Left hindlimb (tissue), 1 donor: ENCODE measurements around the gene EVA1B.
A peak's percentile ranks its signal among the peaks of the same experiment; 100 is the strongest.

Experiments
- DNase-seq: peaks from one replicate; pipeline ENCODE4 v3.0.0-alpha.2; 2018

EVA1B gene

DNA sequence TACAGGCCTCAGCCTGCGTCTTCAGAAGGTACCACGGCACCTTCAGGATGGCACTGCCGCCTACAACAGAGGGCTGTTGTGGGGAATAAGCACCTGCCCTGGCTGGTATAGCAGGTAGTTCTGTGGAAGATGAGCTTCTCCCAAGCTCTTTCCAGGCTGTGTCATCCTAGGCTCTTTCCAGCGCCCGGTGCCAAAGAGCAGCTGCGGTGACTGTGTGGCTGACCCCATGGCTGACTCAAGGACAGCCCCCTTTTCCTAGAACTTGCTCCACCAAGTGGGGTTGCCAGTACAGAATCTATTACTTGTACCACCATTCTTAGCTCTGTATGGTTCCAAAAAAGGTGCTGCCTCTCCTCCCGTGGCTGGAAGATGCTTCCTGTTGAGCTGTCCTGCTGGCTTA, 21.9 kb upstream of the EVA1B start:
- DNase-seq: no peak

DNA sequence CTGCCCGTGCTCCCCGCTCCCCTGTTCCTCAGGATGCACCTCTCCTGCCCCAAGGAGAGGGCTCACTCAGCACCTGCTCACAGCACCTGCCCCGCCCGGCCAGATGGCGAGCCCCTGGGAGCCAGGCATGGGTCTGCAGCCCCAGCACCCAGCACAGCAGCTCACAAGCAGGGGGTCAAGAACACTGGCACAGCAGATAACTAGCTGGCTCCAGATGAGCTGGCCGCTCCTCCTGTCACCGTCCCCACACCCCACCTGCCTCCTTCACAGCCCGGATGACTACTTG, 20.9 kb upstream of the EVA1B start:
- DNase-seq: no peak

DNA sequence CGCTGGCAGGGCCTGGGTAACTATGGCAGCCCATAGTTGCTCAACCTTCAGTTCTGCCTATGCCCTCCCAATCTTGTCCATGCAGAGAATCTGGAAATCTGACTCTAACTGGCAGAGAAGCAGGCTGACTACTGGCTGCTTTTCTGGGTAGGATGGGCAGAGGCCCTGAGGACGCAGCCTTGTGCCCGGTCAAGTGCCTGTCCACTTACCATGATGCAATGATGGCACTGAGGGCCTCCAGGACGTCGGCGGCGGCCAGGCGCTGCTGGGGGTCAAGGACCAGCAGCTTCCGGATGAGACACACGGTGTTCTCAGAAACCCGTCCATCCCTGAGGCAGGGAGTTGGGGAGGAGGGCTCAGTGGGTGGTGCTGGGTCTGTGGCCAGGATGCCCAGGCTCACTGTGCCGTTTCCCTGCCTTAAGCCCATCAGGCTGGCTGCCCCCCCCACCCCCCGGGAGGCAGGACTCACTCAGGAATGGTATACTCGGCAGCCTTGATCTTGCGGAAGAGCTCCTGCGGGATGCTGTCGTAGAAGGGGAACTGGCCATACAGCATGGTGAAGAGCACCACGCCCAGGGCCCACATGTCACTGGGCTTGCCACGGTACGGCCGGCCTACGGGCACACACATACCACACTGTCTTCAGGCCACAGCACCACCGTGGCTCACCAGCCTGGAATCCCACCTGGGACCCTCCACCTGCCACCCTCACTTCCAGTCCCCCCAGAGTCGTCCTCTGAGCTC, 20.4 kb upstream of the EVA1B start:
- DNase-seq: no peak

DNA sequence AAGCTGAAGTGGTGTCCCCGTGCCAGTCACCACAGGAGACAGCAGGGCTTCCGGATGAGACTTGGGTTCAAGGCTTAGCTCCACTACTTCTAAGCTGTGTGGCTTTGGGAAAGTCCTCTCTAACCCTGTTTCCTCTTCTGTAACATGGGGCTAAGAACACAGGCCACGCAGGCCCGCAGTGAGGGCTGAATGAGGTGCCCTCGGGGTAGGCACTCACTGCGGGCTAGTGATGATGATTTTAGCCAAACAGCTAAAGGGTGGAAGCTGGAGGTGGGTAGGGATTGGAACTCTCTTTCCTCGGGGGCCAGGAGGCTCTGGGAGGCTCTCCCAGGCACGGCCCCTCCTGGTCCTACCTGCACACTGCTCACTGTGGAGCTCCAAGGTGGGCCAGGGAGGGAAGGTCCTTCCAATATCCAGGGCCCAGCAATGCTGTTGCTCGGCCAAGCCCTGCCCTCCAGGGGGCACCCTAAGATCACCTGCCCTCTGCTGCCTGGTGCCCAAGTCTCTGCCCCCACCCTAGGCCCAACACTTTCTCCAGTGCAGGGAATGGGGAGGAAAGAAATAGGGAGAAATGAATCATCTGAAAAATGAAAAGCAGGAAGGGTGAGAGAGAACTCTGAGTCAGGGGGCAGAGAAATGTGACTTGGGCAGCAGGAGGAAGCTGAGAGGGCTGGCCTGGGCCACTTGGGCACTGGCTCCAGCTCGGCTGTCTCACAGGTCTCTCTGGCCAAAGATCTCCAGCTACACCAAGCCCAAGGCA, 19.2 kb upstream of the EVA1B start:
- DNase-seq: no peak

DNA sequence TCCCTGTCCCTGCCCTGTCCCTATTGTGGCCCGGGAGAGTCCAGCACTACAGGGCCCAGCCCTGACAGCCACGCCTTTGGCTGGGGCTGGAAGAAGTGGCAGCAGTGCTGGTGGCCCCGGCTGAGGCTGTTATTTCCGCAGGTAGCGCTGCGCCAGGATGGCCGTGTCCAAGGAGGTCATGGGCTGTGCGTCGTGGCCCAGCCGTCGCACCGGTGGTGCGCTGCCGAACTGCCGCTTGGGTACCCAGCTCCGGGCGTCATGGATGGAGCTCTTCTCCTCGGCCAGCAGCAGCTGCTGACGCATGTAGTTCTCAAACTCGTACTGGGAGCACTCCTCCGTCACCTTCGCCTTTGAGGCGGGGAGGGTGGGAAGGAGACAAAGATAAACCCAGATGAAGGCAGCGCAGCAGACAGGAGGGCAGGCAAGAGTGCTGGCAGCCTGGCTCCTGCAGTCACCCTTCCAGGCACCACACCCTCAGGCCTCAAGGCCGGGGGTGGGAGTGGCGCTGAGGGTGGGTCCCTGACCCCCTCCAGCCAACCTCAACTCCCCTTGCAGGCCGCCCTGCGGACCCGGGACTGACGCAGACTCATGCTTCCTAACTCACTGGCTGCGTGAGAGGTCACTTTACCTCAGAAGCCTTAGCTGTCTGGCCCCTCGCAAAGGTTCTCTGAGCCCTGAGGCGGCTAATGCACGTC, 18.3 kb upstream of the EVA1B start:
- no peak for DNase-seq

DNA sequence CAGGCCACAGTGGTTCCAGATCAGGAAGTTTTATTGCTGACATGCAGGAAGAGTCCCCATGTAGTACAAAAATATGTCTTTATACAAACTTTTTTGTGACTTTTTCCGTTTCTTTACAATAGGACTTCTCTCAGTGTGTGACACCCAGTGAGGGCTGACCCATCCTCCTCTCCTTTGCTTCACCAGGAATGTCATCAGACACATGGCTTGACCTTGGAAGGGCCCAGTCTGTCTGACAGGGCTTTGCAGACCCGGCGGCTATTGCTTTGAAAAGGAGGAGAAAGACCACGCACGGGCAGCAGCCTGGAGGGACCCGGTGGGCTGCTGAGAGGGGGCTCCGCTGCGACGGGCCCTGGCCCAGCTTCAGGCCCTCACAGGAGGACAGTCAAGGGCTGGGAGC, 16.2 kb upstream of the EVA1B start:
- DNase-seq: no peak

DNA sequence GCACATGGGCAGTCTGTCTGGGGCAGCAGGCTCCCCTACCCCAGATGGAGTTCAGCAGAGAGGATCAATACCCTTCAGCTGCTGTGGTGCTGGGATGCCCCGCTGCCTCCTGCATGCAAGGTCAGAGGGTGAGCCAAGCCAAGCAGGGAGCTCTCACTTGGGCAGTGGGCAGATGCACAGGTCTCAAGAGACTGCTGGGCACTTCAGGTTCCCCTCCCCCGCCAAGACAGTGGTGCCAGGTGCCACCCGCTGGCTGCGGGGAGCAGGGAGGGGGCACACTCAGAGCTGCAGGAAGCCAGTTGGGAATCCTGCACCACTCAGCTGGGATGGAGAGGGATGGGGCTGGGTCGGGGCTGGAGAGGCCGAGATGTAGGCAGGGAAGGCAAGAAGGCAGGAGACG, 15.8 kb upstream of the EVA1B start:
- no peak for DNase-seq

DNA sequence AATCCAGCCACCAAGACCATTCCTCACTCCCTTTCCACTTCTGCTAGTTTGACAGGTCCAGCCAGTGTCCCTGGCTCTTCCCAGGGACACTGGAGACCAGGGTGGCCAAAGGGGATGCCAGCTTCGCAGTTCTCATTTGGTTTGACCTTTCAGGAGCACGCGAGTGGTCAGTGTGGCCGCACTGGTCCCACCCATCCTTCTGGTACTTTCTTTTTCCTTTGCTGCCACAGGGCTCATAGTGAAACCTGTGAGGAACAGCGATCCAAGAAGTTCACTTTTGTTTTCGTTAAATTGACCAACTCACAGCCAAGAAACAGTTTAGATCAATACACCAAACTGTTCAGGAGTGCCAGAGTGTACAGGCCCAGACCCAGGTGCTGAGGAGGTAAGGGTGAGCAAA, 14.4 kb upstream of the EVA1B start:
- DNase-seq: no peak

DNA sequence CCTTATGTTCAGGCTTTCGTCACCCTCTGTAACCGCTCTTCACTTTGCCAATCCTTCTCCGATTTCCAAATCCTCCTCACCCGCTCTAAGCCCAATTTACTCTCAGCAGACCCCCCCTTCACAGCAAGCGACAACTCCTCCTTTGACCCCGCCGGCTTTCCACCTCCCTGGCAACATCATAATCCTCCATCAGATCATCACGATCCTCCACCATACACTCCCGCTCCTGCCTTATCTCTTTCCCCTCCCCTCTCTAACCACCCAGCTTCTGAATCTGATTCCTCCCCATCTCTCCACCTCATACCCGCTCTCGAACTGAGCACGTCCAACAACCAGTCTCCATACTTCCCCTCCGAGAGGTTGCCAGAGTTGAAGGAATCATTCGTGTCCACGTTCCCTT, 7.5 kb upstream of the EVA1B start:
- DNase-seq: no peak

DNA sequence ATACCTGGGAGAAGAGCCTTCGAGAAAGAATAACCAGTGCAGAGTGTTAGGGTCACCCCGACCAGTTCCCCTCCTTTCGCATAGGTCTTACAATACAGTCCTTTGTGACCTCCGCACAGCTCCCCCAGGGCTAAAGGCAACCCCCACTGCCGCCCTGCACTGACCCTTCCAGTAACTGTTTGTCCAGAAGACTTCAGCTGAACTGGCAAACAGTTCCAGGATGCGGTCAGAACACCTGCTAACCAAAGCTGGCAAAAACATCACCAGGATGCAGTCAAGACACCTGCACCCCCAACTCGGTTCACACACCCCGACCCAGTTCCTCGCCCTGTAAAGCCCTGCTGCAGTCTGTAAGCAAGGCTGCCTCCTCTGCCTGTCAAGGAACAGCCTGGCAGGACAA, 6.4 kb upstream of the EVA1B start:
- DNase-seq: no peak

DNA sequence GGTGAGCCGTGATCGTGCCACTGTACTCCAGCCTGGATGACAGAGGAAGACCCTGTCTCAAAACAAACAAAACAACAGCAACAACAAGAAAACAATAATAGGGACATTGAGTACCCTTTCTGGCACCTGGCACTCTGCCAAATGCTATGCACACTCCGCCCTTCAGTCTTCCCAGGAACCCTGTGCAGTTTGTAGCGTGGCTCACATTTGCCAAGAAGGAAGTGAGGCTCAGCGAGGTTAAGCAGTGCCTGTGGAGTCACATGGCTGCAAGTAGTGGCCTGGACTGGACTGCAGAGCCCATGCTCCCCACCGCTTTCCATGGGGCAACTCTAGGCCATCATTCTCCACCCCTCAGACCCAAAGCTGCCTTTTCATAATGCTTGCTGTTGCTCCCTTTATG, 5.3 kb upstream of the EVA1B start:
- no peak for DNase-seq

DNA sequence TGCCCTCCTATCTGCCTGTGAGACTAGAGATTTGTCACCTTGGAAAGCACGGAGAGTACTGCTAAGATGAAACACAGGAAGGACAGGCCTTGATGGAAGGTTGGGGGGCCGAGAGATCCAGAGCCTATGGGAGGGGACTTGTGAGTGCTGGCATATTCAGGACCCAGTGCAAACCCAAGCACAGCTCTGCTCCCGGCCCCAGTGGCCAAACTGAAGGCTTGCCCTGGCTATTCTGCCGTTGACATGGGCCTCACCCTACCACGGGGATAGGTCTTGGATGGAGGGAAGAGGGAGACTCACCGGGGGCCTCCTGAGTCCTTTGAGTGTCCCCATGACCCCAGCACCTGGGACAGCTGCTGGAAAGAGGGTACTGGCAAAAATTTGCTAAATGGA, 4.6 kb upstream of the EVA1B start:
- DNase-seq: no peak

DNA sequence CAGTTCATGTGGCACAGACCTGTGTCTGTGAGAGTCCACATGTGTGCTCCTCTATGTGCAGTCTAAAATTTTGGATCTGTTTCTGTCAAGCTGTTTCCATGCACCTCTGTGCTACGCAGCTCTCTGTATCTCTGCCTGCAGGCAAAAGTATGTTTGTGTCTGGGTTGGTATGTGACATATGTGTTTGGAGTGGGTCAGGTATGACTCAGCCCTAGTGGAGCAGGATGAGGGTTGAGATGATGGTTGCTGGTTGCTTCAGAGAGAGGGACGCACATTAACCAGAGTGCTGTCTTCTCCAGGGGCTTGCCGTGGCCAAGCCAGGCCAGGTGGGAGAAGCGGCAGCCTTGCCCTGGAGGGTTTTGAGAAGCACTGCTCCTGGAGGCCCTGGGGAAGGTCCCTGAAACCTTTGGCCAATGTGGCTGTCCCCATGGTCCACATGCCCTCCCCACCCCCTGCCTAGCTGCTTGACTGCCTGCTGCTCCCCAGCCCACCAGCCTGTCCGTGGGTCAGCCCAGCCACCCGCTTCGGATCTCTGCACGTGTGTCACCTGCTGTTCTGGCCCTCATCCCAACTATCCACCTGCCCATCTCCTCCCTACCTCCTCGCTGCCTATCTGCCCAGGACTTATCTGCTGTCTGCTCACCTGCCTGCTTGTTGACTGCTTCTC, 4.1 kb upstream of the EVA1B start:
- no peak for DNase-seq

DNA sequence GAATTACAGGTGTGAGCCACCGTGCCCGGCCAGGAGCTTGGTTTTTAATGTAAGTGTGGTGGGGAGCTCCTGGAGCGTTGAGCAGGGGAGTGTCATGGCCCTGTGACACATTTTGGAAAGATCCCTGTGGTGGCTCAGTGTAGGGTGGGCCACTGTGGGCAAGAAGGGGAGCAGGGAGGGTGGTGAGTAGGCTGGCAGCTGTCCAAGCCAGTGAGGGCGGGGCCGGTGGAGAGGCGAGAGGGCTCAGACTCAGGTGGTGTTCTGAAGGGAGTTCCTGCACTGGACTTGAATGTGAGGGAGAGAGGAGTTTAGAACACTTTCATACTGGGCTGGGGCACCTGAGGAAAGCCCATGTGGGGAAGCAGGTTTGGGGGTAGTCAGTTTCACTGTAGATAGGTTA, 3.1 kb upstream of the EVA1B start:
- no peak for DNase-seq

DNA sequence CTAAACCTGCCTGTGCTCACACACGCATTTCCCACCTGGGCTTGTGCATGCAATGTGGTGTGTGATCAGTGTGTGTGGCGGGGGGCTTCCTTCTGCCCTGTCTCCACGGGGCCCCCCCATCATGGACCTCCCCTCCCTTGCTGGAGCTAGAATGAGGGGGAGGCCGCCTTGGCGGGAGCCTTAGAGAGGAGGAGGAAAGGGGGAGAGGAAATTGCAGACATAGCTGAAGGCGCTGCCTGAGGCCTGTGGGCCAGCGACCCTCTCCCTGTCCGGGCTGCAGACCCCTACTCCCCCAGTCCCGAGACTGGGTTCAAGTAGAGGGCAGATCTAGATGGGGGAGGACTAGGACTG, 883 bp upstream of the EVA1B start:
- DNase-seq: no peak

DNA sequence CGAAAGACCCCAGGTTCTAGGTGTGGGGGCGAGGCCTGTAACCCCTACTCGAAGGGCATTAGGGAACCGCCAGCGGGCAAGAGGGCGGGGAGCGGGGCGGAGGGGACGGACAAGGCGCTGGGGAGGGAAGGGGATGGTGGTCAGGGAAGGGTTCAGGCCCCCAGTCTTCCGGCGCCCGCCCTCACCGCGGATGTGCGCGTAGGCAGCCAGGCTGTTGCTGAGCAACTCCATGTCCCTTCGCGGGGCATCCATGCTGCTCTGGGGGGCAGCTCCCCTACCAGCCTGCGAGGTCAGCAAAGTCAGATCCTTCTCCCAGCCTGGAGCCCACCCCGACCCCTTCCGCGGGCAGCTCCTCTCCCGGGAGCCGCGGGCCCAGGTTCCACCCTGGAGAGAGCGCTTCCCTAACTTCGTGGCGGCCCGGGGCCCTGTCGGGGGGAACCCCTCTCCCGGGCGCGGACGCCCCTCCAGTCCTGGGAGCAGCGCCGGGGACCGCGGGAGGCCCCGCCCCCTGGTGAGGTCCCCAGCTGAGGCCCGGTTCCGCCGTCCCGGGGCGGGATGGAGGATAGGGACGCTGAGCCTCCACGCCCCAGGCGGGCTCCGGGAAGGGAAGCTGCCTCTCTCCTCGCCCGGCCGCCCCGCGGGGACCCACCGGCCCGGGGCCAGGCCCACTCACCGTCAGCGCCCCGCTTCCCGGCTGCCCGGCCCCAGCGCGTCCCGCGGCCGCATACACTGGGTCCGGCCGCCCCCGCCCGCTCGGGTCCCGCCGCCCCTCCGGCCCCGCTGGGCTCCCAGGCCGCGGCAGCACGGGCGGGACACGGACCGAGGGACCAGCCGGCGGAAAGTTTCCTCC, 434 bp downstream of the EVA1B start:
- DNase-seq: peak; percentile 86

DNA sequence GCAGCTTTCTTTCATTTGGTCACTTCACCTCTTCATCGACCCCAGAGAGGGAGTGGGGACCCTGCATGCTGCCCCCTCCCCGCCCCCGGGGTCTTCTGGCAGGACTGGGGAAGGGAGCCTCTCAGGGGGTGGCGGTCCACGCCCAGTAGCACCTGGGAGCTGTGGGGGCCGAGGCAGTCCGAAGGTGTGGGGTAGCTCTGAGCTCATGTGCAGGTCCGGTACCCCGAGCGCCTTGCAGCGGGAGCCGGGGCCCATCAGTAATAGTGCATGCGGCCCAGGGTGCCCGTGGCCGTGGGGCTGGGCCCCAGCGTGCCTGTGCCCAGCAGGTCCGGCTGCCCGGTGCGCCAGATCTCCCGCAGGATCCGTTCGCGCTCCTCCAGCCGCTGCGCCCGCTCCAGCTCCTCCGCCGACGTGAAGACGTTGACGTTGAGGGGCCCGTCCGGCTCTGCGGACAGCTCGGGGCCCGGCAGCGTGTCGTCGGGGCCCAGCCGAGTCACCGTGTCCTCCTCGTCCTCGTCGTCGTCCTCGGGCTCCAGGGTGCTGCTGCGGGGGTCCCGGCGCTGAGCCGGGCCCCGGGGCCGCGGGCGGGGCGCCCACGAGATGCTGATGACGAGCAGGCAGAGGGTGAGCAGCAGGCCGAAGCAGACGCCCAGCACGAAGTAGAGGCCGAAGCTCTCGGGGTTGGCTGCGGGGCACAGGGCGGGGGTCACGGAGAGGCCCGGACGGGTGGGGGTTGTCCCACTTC, 1.2 kb downstream of the EVA1B start:
- DNase-seq: peak; percentile 59

DNA sequence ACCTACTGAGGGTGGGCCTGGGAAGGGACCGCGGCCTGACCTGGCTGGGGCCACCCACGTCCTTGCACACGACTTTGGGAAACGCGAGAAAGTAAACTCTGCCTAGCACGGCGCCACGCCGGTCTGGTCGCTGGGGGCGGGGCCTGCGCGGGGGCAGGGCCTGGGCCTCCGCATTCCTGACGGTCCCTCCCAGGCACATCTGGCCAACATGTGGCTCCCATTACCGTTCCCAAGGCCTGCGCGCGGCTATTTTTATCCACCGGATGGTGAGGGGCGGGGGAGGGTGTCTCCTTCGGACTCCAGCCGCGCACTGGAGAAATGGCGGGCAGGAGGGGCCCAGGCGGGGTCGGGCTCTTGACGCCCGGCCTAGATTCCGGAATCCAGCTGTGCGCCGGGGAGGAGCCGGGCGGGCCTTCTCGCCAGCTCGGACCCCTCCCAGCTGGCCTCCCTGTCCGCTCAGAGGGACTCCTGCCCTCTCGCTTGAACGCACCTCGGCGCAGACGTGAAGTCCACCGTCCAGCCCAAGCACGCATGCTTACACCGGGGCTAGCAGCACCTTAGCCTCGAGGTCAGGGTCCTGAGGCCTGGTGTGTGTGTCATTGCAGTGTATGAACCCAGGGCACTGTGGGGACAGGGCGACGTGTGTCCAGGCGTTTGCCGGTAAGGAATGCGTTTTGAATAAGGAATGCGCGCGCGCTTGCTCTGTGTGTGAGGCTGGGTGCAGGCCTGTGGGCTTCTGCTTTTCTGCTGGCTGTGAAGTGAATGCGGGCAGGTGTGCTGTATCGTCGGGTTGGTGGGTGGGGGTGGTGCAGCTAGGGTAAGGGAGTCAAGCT, 2.1 kb downstream of the EVA1B start:
- DNase-seq: peak; percentile 97

DNA sequence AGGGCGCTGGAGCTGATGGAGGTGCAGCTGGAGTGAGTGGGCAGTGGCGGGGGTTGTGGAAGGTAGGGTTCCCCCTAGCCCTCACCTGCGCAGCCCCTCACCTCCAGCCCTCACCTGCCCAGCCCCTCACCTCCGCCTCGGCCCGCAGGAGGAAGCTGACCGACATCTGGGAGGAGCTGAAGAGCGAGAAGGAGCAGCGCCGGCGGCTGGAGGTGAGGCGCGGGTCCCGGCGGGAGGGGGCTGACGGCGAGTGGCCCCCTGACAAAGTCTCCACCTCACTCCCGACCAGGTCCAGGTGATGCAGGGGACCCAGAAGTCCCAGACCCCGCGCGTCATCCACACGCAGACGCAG, 2.7 kb downstream of the EVA1B start:
- DNase-seq: no peak

DNA sequence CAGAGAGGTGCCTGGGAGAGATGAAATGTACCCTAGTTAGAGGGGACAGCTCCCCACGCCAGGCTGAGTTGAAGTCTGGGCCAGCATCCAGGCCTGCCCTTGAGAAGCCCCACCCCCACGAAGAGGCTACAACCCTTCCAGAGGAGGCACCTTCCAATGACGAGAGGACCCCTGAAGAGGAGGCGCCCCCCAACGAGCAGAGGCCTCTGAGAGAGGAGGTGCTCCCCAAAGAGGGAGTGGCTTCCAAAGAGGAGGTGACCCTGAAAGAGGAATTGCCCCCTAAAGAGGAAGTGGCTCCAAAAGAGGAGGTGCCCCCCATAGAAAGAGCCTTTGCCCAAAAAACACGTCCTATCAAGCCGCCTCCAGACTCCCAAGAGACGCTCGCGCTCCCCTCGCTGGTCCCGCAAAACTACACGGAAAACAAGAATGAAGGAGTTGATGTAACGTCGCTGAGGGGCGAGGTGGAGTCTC, 3.1 kb downstream of the EVA1B start:
- DNase-seq: no peak

DNA sequence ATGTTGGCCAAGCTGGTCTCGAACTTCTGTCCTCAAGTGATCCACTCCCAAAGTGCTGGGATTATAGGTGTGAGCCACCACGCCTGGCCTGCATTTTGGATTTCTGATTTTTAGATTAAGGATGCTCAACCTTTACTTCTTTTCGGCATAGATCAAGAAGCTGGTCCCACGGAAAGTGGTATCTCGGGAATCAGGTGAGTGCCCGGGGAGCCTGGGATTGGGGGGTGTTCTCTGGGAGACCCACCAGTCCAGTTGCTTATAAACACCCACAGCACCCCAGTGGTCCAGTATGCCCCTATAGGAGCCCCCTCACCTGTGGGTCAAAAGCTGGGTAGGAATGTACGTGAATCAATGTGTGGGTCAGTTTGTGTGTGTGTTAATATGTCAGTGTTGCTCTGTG, 14.0 kb downstream of the EVA1B start:
- no peak for DNase-seq
